HepG2 (cell line): Measurements from ENCODE around the gene ZFP36L2. TPM values are rescaled to one million over a fixed set of nuclear protein-coding genes. Genes with fewer than 3 reads are reported as not detected.

Experiments
- ATF2 ChIP-seq: sonication (generic); formaldehyde crosslinking; IDR thresholded peaks from 2 replicates; pipeline ENCODE4 v1.4.0; 2020; ENCODE audit warnings: missing genetic modification reagents
- BCLAF1 ChIP-seq: fragments of 450-650 bp; IDR thresholded peaks from 2 replicates; pipeline ENCODE4 v1.6.1; 2017; ENCODE audit warnings: mild to moderate bottlenecking
- CHD4 ChIP-seq: fragments of 200-600 bp; sonication (generic); IDR thresholded peaks from 2 replicates; pipeline ENCODE4 v1.7.0; 2017; ENCODE audit warnings: mild to moderate bottlenecking, low read length, borderline replicate concordance
- DZIP1 ChIP-seq: sonication (generic); formaldehyde crosslinking; IDR thresholded peaks from 2 replicates; pipeline ENCODE4 v1.5.0; 2020; ENCODE audit warnings: mild to moderate bottlenecking, missing genetic modification reagents
- E2F5 ChIP-seq: sonication (generic); formaldehyde crosslinking; conservative IDR thresholded peaks from 2 replicates; pipeline ENCODE4 v1.4.0; 2020; ENCODE audit warnings: missing genetic modification reagents
- FOXP1 ChIP-seq, 2 experiments: fragments of 450-650 bp in 1 of 2; IDR thresholded peaks; 2 replicates each; pipeline ENCODE4 v1.6.1; 2017 to 2018; ENCODE audit warnings: antibody characterized with exemption in 1 of 2
- HNRNPUL1 ChIP-seq: fragments of 200-400 bp; formaldehyde crosslinking; IDR thresholded peaks from 2 replicates; pipeline ENCODE4 v1.6.1; 2017; ENCODE audit warnings: low read depth, mild to moderate bottlenecking, low read length, moderate library complexity
- IRF9 ChIP-seq: sonication (generic); formaldehyde crosslinking; IDR thresholded peaks from 2 replicates; pipeline ENCODE4 v1.8.0; 2022; ENCODE audit warnings: missing genetic modification reagents, mild to moderate bottlenecking, borderline replicate concordance
- ISL2 ChIP-seq: sonication (generic); formaldehyde crosslinking; IDR thresholded peaks from 2 replicates; pipeline ENCODE4 v1.5.0; 2020; ENCODE audit warnings: missing genetic modification reagents
- KMT2A ChIP-seq: sonication (generic); formaldehyde crosslinking; IDR thresholded peaks from 2 replicates; pipeline ENCODE4 v1.4.0; 2020; ENCODE audit warnings: missing genetic modification reagents
- MAFF ChIP-seq: IDR thresholded peaks from 2 replicates; pipeline ENCODE4 v1.6.1; 2011; ENCODE audit warnings: low read depth, low read length, improper control_type of control experiment
- NR0B2 ChIP-seq: sonication (generic); formaldehyde crosslinking; IDR thresholded peaks from 2 replicates; pipeline ENCODE4 v1.4.0; 2020; ENCODE audit warnings: mild to moderate bottlenecking, missing genetic modification reagents
- PRPF4 ChIP-seq: fragments of 200-400 bp; formaldehyde crosslinking; IDR thresholded peaks from 2 replicates; pipeline ENCODE4 v1.6.1; 2016; ENCODE audit warnings: low read length, low read depth; ENCODE audit not compliant: poor library complexity, severe bottlenecking
- STAG1 ChIP-seq: sonication (generic); formaldehyde crosslinking; IDR thresholded peaks from 2 replicates; pipeline ENCODE4 v1.4.0; 2020; ENCODE audit warnings: missing genetic modification reagents
- ZNF20 ChIP-seq: sonication (generic); formaldehyde crosslinking; IDR thresholded peaks from 2 replicates; pipeline ENCODE4 v1.4.0; 2020; ENCODE audit warnings: mild to moderate bottlenecking, moderate library complexity, missing genetic modification reagents
- ZNF605 ChIP-seq: sonication (generic); formaldehyde crosslinking; IDR thresholded peaks from 2 replicates; pipeline ENCODE4 v1.8.0; 2022; ENCODE audit warnings: mild to moderate bottlenecking, missing genetic modification reagents
- ZNF747 ChIP-seq: sonication (generic); formaldehyde crosslinking; IDR thresholded peaks from 2 replicates; pipeline ENCODE4 v1.8.1; 2023; ENCODE audit warnings: missing genetic modification reagents, mild to moderate bottlenecking, borderline replicate concordance
- ZNF773 ChIP-seq: sonication (generic); formaldehyde crosslinking; IDR thresholded peaks from 2 replicates; pipeline ENCODE4 v1.4.0; 2020; ENCODE audit warnings: missing genetic modification reagents, borderline replicate concordance
- ZNF792 ChIP-seq: IDR thresholded peaks from 2 replicates; pipeline ENCODE4 v1.6.1; 2016
- ZSCAN12 ChIP-seq: sonication (generic); formaldehyde crosslinking; IDR thresholded peaks from 2 replicates; pipeline ENCODE4 v1.9.0; 2021; ENCODE audit warnings: mild to moderate bottlenecking, missing genetic modification reagents
- ZSCAN30 ChIP-seq: sonication (generic); formaldehyde crosslinking; IDR thresholded peaks from 2 replicates; pipeline ENCODE4 v1.5.0; 2020; ENCODE audit warnings: mild to moderate bottlenecking, missing genetic modification reagents
- polyA plus RNA-seq, 8 experiments: library from polyadenylated mRNA; depleted of rRNA in 3 of 8; stranded (reverse) in 7 of 8; unstranded in 1 of 8; fragments of >200 nt; fragmentation: Illumina TruSeq in 4 of 8; extraction: Trizol in 4 of 8; gene quantifications; 2 replicates each; pipeline versions ENCODE4 v1.2.1 to v1.2.3, GENCODE V29; 2011 to 2016; ENCODE audit warnings: low read depth in 4 of 8, missing spikeins in 1 of 8, mixed read lengths in 1 of 8; ENCODE audit not compliant: insufficient read depth in 1 of 8
- total RNA-seq, 5 experiments: library from RNA; depleted of rRNA; stranded (reverse); fragments of >200 nt; fragmentation: Illumina TruSeq; extraction: Trizol; gene quantifications; 2 replicates each; pipeline ENCODE4 v1.2.3, GENCODE V29; 2016; ENCODE audit warnings: low read depth in 1 of 5

The ZFP36L2 gene
- total and polyA plus RNA-seq, 2 of the 13 experiments (the other 11 are each of a cell fraction or from before 2014, with no cell fraction given), result 11.2 to 21.8 TPM

- TF ChIP-seq FOXP1 (IDR thresholded peaks at IDR 0.05) (no peak), FOXP1 (CRISPR knock-in tag; IDR thresholded peaks at IDR 0.05) (no peak), BCLAF1 (no peak), ZNF605 (CRISPR knock-in tag) (no peak), HNRNPUL1 (no peak), ZSCAN30 (no peak), STAG1 (CRISPR knock-in tag) (no peak), ISL2 (CRISPR knock-in tag) (no peak), ZNF792 (no peak), IRF9 (CRISPR knock-in tag) (peak; percentile 16; the same call in 1 of the 2 replicates), ATF2 (CRISPR knock-in tag) (no peak), ZNF773 (CRISPR knock-in tag) (no peak), MAFF (no peak), NR0B2 (CRISPR knock-in tag) (no peak), PRPF4 (no peak), CHD4 (no peak), ZNF20 (CRISPR knock-in tag) (no peak), ZNF747 (peak; percentile 78; the same call in 1 of the 2 replicates), DZIP1 (CRISPR knock-in tag) (no peak), E2F5 (CRISPR knock-in tag) (no peak), ZSCAN12 (CRISPR knock-in tag) (no peak), KMT2A (0 out of 2 replicates have a peak, but pooled peaks have one; percentile 9)
Measured at GRCh38 chr2:43218702-43219382, 7.6 kb downstream of the ZFP36L2 start (continued).
